Colonic mucosa (tissue), 4 donors: ENCODE results near the gene DNLZ. TPM values are rescaled to one million over a fixed set of nuclear protein-coding genes. Genes with fewer than 3 reads are reported as not detected.

Source experiments
- DNase-seq: peaks from one replicate; pipeline ENCODE4 v3.0.0-alpha.2; 2020
- H3K27ac ChIP-seq: fragments of 200-600 bp; one replicate; pipeline ENCODE4 v1.8.0; 2021
- H3K27me3 ChIP-seq: fragments of 200-600 bp; one replicate; pipeline ENCODE4 v1.8.0; 2021
- H3K36me3 ChIP-seq: fragments of 200-600 bp; one replicate; pipeline ENCODE4 v1.8.0; 2021
- H3K4me1 ChIP-seq: fragments of 200-600 bp; one replicate; pipeline ENCODE4 v1.8.0; 2021; ENCODE audit warnings: mild to moderate bottlenecking
- H3K4me3 ChIP-seq: fragments of 200-600 bp; one replicate; pipeline ENCODE4 v1.8.0; 2021
- H3K9ac ChIP-seq, 2 donors: one replicate each; pipeline ENCODE4 v1.7.0; 2013; ENCODE audit warnings: control low read depth in 2 of 2, low read depth in 2 of 2, low read length in 2 of 2
- H3K9me3 ChIP-seq: fragments of 200-600 bp; one replicate; pipeline ENCODE4 v1.8.0; 2021
- CTCF ChIP-seq: fragments of 200-600 bp; IDR thresholded peaks from one replicate; pipeline ENCODE4 v1.8.0; 2022; ENCODE audit warnings: antibody characterized with exemption, mild to moderate bottlenecking
- intact Hi-C: fragments of 100-400 bp; cut with DNase I; formaldehyde crosslinking; loops from one replicate; pipeline ENCODE4 v1.14.1; 2022
- total RNA-seq, 2 donors: library from RNA; stranded (reverse); fragmentation: NEBNext Ultra II Directional in 1 of 2; extraction: Animal tissue kit (Norgen Biotek cat#: 25700) in 1 of 2; gene quantifications; one replicate each; pipeline ENCODE4 v1.2.1, GENCODE V29; 2021
- donor health status: healthy.
- donor health status: DM: no; HTN: no; CAD: no.
- donor health status: DM: no; HTN: no; CAD: no.

The DNLZ gene
- total RNA-seq, 2 donors from 2014 or later: 10.0 to 10.8 TPM

GRCh38 chr9:136337416-136338395 lies 25.8 kb downstream of the DNLZ start:
- DNase-seq: no peak
- no peaks in the 10 kb centered on the region for H3K4me1 ChIP-seq
- no peak for TF ChIP-seq CTCF
- H3K4me3 ChIP-seq: no peak overlapping the region
- no peak overlapping the region for H3K27ac ChIP-seq
- no peaks in the 10 kb centered on the region for H3K9me3 ChIP-seq
- no peaks in the 10 kb centered on the region for H3K36me3 ChIP-seq
- H3K27me3 ChIP-seq: no peaks in the 10 kb centered on the region
- no peak overlapping the region for H3K9ac ChIP-seq
- intact Hi-C loops: loop anchor here (10.0 kb wide), 1 partner anchor 297 kb away; no protein-coding TSS in a partner anchor

GRCh38 chr9:136336881-136337280 lies 26.7 kb downstream of the DNLZ start:
- H3K9me3 ChIP-seq: no peaks in the 10 kb centered on the region
- TF ChIP-seq CTCF: no peak
- no peak overlapping the region for H3K9ac ChIP-seq
- no peaks in the 10 kb centered on the region for H3K4me1 ChIP-seq
- no peak overlapping the region for H3K27ac ChIP-seq
- no peak for DNase-seq
- no peaks in the 10 kb centered on the region for H3K36me3 ChIP-seq
- no peaks in the 10 kb centered on the region for H3K27me3 ChIP-seq
- intact Hi-C loops: loop anchor here (10.0 kb wide), 1 partner anchor 298 kb away; no protein-coding TSS in a partner anchor
- no peak overlapping the region for H3K4me3 ChIP-seq

- Histone ChIP-seq H3K36me3 (no peaks in the 10 kb centered on the region), H3K27ac (no peak overlapping the region)
- DNase-seq: no peak
These were observed 27.2 kb downstream of the DNLZ start for GRCh38 chr9:136336156-136336870.

GRCh38 chr9:136335296-136336155 lies 28.0 kb downstream of the DNLZ start:
- H3K36me3 ChIP-seq: no peaks in the 10 kb centered on the region
- no peaks in the 10 kb centered on the region for H3K4me1 ChIP-seq
- no peak overlapping the region for H3K27ac ChIP-seq
- no peaks in the 10 kb centered on the region for H3K9me3 ChIP-seq
- no peaks in the 10 kb centered on the region for H3K27me3 ChIP-seq
- no peak overlapping the region for H3K4me3 ChIP-seq
- no peak for TF ChIP-seq CTCF
- intact Hi-C loops: loop anchor here (10.0 kb wide), 1 partner anchor 299 kb away; no protein-coding TSS in a partner anchor
- DNase-seq: no peak
- H3K9ac ChIP-seq: no peak overlapping the region

More at GRCh38 chr9:136336156-136336870, 27.2 kb downstream of the DNLZ start:
- Histone ChIP-seq H3K9me3 (no peaks in the 10 kb centered on the region), H3K4me1 (no peaks in the 10 kb centered on the region), H3K27me3 (no peaks in the 10 kb centered on the region), H3K4me3 (no peak overlapping the region), H3K9ac (no peak overlapping the region)
- intact Hi-C loops: loop anchor here (10.0 kb wide), 1 partner anchor 298 kb away; no protein-coding TSS in a partner anchor
- TF ChIP-seq CTCF: no peak
